Measurements from ENCODE around the gene MEG3.

DNA sequence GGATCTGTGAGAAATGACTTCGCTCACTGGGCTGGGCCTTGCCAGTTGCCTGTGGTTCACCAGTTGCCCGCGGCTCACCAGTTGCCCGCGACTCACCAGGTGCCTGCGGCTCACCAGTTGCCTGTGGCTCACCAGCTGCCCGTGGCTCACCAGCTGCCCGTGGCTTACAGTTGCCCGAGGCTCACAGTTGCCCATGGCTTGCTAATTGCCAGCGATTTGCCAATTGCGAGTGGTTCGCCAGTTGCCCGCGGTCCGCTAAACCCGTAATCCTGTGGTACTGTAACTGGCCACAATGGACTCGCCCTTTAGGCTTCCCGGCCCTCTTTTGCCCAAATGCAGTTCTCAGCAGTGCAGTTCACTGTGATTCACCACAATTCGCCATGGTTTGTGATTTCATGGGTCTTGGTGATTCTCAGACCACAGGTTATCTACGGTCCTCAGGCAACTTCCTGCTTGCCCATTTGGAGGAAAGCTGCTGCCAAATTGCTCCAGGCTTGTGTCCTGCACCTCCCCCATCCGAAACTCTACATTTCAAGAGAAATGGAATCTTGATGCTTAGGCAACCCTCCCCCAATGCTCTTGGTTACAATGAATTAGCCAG, 15.0 kb upstream of the MEG3 start:
- TF ChIP-seq, protein P1, sequence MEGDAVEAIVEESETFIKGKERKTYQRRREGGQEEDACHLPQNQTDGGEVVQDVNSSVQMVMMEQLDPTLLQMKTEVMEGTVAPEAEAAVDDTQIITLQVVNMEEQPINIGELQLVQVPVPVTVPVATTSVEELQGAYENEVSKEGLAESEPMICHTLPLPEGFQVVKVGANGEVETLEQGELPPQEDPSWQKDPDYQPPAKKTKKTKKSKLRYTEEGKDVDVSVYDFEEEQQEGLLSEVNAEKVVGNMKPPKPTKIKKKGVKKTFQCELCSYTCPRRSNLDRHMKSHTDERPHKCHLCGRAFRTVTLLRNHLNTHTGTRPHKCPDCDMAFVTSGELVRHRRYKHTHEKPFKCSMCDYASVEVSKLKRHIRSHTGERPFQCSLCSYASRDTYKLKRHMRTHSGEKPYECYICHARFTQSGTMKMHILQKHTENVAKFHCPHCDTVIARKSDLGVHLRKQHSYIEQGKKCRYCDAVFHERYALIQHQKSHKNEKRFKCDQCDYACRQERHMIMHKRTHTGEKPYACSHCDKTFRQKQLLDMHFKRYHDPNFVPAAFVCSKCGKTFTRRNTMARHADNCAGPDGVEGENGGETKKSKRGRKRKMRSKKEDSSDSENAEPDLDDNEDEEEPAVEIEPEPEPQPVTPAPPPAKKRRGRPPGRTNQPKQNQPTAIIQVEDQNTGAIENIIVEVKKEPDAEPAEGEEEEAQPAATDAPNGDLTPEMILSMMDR (conservative IDR thresholded peaks at IDR 0.05; ENCODE audit: low read depth, low read length): no peak
- TF ChIP-seq MAFK (IDR thresholded peaks at IDR 0.05; ENCODE audit: low read depth, low read length) (no peak), POLR2A (IDR thresholded peaks at IDR 0.05; ENCODE audit: low read depth, low read length) (no peak), RAD21 (IDR thresholded peaks at IDR 0.05; ENCODE audit: low read length) (no peak), BHLHE40 (IDR thresholded peaks at IDR 0.05; ENCODE audit: low read depth, low read length) (no peak), RFX5 (IDR thresholded peaks at IDR 0.05; ENCODE audit: low read depth, low read length) (no peak)
- TF ChIP-seq, protein P2, sequence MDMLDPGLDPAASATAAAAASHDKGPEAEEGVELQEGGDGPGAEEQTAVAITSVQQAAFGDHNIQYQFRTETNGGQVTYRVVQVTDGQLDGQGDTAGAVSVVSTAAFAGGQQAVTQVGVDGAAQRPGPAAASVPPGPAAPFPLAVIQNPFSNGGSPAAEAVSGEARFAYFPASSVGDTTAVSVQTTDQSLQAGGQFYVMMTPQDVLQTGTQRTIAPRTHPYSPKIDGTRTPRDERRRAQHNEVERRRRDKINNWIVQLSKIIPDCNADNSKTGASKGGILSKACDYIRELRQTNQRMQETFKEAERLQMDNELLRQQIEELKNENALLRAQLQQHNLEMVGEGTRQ (IDR thresholded peaks at IDR 0.05; ENCODE audit: low read depth, low read length): no peak
